Transverse colon (tissue), 4 donors: ENCODE measurements around the gene DNAJA3. TPM values are rescaled to one million over a fixed set of nuclear protein-coding genes. Genes with fewer than 3 reads are reported as not detected.

Source experiments
- DNase-seq: peaks from one replicate; pipeline ENCODE4 v3.0.0-alpha.2; 2019
- H3K27ac ChIP-seq, 4 donors: fragments of 200-600 bp; sonication (generic); 2 replicates each; pipeline ENCODE4 v1.5.1; 2016 to 2018; ENCODE audit warnings: inconsistent platforms in 4 of 4
- H3K27me3 ChIP-seq: fragments of 200-600 bp; sonication (generic); 2 replicates; pipeline ENCODE4 v1.5.1; 2017; ENCODE audit warnings: inconsistent platforms
- H3K36me3 ChIP-seq, 4 donors: fragments of 200-600 bp; sonication (generic); 2 replicates each; pipeline ENCODE4 v1.5.1; 2017 to 2019; ENCODE audit warnings: inconsistent platforms in 4 of 4
- H3K4me1 ChIP-seq, 4 donors: fragments of 200-600 bp; sonication (generic); 2 replicates each; pipeline ENCODE4 v1.5.1; 2017 to 2020; ENCODE audit warnings: inconsistent platforms in 4 of 4
- H3K4me3 ChIP-seq, 4 donors: fragments of 200-600 bp; sonication (generic); 1 replicate in 1 of 4; 2 replicates in 3 of 4; pipeline versions ENCODE4 v1.5.1 to v1.6.1; 2017 to 2019; ENCODE audit warnings: inconsistent platforms in 4 of 4
- H3K9me3 ChIP-seq, 2 donors: fragments of 200-600 bp; sonication (generic); 2 replicates each; pipeline ENCODE4 v1.5.1; 2017 to 2019; ENCODE audit warnings: inconsistent platforms in 2 of 2
- CTCF ChIP-seq, 5 experiments: fragments of 200-600 bp in 3 of 5; fragments of 450-650 bp in 2 of 5; sonication (generic) in 3 of 5; IDR thresholded peaks; 1 replicate in 2 of 5; 2 replicates in 3 of 5; pipeline ENCODE4 v1.5.1; 2016 to 2017; ENCODE audit warnings: antibody characterized with exemption in 5 of 5, inconsistent platforms in 3 of 5, mild to moderate bottlenecking in 2 of 5, moderate library complexity in 1 of 5
- EP300 ChIP-seq: sonication (generic); formaldehyde crosslinking; IDR thresholded peaks from one replicate; pipeline ENCODE4 v1.6.1; 2017; ENCODE audit warnings: antibody characterized with exemption, low read depth
- POLR2A ChIP-seq: fragments of 450-650 bp; IDR thresholded peaks from one replicate; pipeline ENCODE4 v1.6.1; 2016; ENCODE audit warnings: antibody characterized with exemption, mild to moderate bottlenecking, moderate library complexity
- POLR2AphosphoS5 ChIP-seq, 3 donors: sonication (generic); formaldehyde crosslinking; IDR thresholded peaks; one replicate each; pipeline ENCODE4 v1.6.1; 2016; ENCODE audit warnings: antibody characterized with exemption in 3 of 3
- WGBS, 2 donors: methylation state at CpG; one replicate each; pipeline ENCODE4 v1.1.5; 2018; ENCODE audit warnings: low coverage in 1 of 2; 5-methylcytosine and 5-hydroxymethylcytosine counted together
- in situ Hi-C, 4 donors: fragments of 200-750 bp; cut with MboI; loops; one replicate each; pipeline versions ENCODE4 v1.15.0 to v1.15.1; 2017; ENCODE audit warnings: low sequenced_read_pairs in 3 of 4, low pct_ligation_motif_present in 1 of 4, low pct_unique_long_range_greater_than_20kb in 1 of 4
- intact Hi-C: fragments of 100-400 bp; cut with DNase I; formaldehyde crosslinking; loops from one replicate; pipeline ENCODE4 v1.15.1; 2023; ENCODE audit warnings: low total_unique reads
- total RNA-seq, 4 donors: library from RNA; depleted of rRNA; stranded (reverse); fragments of >200 nt; gene quantifications; one replicate each; pipeline ENCODE4 v1.1.0, GENCODE V29; 2016

DNAJA3 gene
- total RNA-seq, 4 donors from 2014 or later = 49.0 to 126 (median 75.5) TPM

DNA sequence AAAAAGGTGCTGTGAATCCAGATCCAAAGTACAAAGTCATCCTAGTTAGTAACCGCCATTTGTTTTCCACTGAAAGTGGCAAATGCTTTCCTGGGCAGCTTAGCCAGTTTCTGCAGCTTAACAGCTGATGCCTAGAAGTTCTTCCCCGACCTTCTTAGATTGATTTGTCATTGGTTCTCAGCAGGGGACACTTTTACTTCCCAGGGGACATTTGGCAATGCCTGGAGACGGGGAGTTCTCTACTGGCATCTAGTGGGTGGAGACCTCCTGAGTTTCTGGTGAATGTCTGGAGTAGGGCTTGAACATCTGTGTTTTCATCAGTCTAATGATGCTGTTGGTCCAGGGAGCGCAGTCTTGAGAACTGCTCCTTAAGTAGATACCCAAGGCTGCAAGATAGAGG lies 7.6 kb downstream of the DNAJA3 start:
- no peaks in the 10 kb centered on the region for H3K9me3 ChIP-seq
- no peak for DNase-seq
- no peak for TF ChIP-seq POLR2AphosphoS5 (IDR thresholded peaks at IDR 0.05)
- TF ChIP-seq CTCF (IDR thresholded peaks at IDR 0.05) = no peak
- no peak for TF ChIP-seq POLR2A
- no peak for TF ChIP-seq EP300
- in situ Hi-C loops (no loop called here), intact Hi-C loops (no loop called here)
- no peak overlapping the region for H3K4me3 ChIP-seq
- H3K27me3 ChIP-seq = no peaks in the 10 kb centered on the region
- H3K4me1 ChIP-seq = no peaks in the 10 kb centered on the region
- no peak overlapping the region for H3K27ac ChIP-seq
- H3K36me3 ChIP-seq = peaks cover 0 to 33% (median 16%) of the 10 kb centered on the region in 4 donors
- WGBS, 2 donors = 89 to 90% methylated on average over 4 of the region's 4 CpGs

GRCh38 chr16:4433914-4434787 lies 8.5 kb downstream of the DNAJA3 start:
- in situ Hi-C loops = no loop called here
- H3K36me3 ChIP-seq = peaks cover 0 to 41% (median 18%) of the 10 kb centered on the region in 4 donors

GRCh38 chr16:4435337-4436067 lies 9.8 kb downstream of the DNAJA3 start:
- no peak for DNase-seq
- Histone ChIP-seq H3K27me3 (no peaks in the 10 kb centered on the region), H3K27ac (no peak overlapping the region), H3K4me3 (no peak overlapping the region), H3K9me3 (no peaks in the 10 kb centered on the region), H3K36me3 (peaks cover 0 to 53% (median 23%) of the 10 kb centered on the region in 4 donors), H3K4me1 (no peaks in the 10 kb centered on the region)
- TF ChIP-seq CTCF (IDR thresholded peaks at IDR 0.05) = no peak
- TF ChIP-seq POLR2AphosphoS5 (IDR thresholded peaks at IDR 0.05) = no peak
- no peak for TF ChIP-seq POLR2A
- no peak for TF ChIP-seq EP300
- WGBS, 2 donors = 71 to 79% methylated on average over 8 of the region's 8 CpGs
- in situ Hi-C loops (no loop called here), intact Hi-C loops (no loop called here)

More at GRCh38 chr16:4433914-4434787, 8.5 kb downstream of the DNAJA3 start:
- Histone ChIP-seq H3K27me3 (no peaks in the 10 kb centered on the region), H3K4me1 (no peaks in the 10 kb centered on the region), H3K4me3 (no peak overlapping the region), H3K27ac (no peak overlapping the region), H3K9me3 (no peaks in the 10 kb centered on the region)
- intact Hi-C loops = no loop called here
- DNase-seq = no peak
- TF ChIP-seq POLR2A (no peak), EP300 (no peak), CTCF (IDR thresholded peaks at IDR 0.05) (no peak)
- WGBS, 2 donors = 80 to 88% methylated on average over 9 to 12 of the region's 12 CpGs

DNA sequence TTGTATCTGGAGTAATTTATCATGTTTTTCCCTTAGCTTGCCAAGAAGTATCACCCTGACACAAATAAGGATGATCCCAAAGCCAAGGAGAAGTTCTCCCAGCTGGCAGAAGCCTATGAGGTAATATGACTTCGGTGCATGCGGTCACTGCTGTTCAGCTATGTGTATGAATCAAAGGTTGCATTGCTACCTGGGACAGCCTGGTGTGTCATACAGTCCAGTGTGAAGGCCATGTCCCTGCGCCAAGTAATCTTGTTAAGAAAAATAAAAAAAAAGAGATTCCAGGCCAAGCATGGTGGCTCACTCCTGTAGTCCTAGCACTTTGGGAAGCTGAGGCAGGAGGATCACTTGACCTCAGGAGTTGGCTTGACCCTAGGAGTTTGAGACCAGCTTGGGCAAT lies 11.7 kb downstream of the DNAJA3 start:
- DNase-seq = no peak
- Histone ChIP-seq H3K27ac (no peak overlapping the region), H3K27me3 (no peaks in the 10 kb centered on the region), H3K36me3 (peaks cover 0 to 66% (median 30%) of the 10 kb centered on the region in 4 donors), H3K9me3 (no peaks in the 10 kb centered on the region), H3K4me3 (no peak overlapping the region), H3K4me1 (no peaks in the 10 kb centered on the region)
- in situ Hi-C loops (no loop called here), intact Hi-C loops (no loop called here)
- WGBS, 2 donors = 100% methylated on average over 1 to 3 of the region's 3 CpGs
- TF ChIP-seq EP300 (no peak), POLR2AphosphoS5 (IDR thresholded peaks at IDR 0.05) (no peak), CTCF (IDR thresholded peaks at IDR 0.05) (no peak), POLR2A (no peak)
